Stimulated activated CD4-positive, alpha-beta T cell treated with anti-CD3 and anti-CD28 coated beads, Interleukin-1b, Interleukin-23, amount 100 ng/mL, for 1 hour (primary cell): ENCODE measurements around the gene PLCG1.

Experiments
- DNase-seq, 2 donors: peaks; one replicate each; pipeline ENCODE4 v3.0.0-alpha.2; 2020; ENCODE audit warnings: low read depth in 2 of 2

PLCG1 gene

DNA sequence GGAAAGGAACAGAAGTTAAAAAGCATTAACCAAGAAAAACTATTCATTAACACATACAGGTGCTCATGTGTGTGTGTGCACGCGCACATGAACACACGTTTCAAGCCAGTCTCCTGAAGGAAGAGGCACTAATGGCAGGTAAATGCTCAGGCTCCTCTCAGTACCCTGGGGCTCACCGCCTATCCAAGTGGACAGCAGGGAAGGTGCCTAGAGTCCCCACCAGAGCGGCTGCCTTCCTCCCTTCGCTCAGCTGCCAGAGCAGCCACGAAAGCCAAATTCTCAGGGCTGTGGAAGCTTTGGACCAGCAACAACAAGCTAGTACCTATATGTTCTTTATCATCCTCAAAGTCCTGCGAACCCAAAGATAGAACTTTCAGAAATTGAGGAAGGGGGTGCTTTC is 42.6 kb downstream of the PLCG1 start:
- DNase-seq, result no peak

DNA sequence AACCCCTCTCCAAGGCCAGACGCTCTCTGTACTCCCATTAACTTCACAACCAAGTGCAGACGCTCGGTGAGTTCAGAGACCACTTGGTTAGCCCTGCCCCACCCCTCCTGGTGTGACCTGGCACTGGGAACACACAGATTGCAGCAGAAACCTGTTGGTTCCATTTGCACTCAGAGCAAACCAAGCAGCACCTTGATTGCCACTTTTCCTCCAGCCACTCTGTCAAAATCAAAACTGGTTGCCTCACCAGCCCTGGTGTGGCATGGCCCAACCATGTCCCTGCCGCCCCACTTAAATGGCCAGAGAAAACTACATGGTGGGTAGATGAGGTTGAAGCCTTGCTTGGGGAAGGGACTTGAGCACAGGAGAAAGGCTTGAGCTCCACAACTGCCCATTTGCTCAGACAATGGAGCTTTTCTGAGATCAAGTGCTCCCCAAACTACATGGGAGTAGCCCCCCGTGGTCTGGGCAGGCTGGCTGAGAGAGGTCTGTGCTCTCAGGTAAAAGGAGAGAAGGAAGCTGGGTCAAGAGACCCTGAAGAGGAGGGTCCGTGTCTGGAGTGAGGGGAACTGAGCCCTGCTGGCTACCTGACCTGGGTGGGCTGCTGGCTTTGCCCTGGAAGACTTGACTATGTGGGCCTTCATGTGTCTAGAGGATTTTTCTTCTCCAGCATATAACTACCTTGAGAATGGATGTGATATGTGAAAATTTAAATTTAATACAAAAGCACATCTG is 43.4 kb downstream of the PLCG1 start:
- no peak for DNase-seq

DNA sequence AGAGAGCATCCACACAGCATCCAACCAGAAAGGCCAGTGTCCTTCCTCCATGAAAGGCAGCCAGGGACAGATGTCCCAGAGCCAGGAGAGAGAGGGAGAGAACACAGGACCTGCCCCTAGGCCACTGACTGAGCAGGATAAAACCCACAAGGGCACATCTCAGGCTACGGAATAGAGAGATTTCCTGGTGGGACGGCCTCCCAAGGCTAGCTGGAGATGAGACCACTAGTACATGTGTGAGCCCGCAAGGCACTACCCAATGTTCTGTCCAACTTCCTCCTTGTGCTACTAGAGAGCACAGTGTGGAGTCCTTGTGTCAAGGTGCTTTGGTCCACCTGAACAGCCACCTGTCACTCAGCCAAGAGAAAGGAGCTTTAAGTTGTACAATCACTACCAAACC is 44.2 kb downstream of the PLCG1 start:
- no peak for DNase-seq

DNA sequence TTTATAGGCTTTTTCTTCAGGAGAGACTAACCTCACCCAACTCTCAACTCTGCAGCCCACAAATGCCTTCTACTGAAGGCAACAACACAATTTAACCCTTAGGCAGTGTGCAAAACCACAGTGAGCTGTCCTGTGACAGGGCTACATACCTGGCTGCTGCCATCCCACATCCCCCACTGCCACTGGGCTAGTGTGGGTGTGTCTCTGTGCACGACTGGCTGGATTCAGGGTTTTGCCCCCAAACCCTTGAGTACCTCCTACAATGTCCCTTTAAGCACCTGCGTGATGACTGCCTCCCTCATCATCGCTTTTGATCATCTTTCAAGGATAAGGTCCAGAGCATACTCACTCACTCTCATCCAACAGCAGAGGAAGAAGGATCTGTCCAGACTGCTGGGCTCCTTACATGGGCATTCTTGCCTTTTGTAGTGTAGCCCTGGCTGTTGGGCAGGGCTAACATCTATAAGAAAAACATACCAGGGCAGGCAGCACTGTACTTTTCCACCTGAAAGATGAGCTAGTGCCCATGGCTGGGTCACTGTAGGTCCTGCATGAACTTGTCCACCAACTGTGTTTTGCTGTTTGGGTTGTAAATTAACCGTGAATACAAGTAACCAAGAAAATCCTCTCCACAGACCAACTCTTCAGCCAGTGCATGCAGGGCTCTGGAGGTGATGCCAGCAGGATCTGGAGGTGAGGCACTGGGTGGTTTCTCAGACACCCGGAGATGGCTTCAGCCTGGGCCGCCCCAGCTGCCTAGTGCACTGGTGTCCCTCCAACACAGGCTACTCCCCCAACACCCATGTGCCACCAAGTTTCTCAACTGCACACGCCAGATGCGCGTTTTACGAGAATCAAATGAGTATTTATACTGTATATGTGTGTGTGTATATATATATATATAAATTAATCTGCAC is 45.2 kb downstream of the PLCG1 start:
- no peak for DNase-seq

DNA sequence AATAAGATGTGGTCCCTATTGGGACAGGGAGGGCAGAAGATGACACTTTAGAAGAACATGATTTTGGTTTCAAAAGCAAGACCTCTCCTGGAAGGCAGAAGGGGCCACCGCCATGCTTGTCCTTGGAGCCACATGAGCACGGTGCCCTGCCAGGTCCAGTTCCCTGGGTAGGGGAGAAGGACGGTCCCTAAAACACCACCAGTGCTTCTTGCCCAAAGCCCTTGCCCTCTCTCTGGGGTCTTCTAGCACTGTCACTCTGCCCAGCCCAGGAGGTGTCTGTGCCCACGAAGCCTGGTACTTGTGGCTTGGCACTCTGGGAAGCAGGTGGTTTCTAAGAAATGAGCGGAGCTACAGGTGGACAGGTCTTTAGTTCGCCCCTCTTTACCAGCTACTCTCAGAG is 46.0 kb downstream of the PLCG1 start:
- no peak for DNase-seq

DNA sequence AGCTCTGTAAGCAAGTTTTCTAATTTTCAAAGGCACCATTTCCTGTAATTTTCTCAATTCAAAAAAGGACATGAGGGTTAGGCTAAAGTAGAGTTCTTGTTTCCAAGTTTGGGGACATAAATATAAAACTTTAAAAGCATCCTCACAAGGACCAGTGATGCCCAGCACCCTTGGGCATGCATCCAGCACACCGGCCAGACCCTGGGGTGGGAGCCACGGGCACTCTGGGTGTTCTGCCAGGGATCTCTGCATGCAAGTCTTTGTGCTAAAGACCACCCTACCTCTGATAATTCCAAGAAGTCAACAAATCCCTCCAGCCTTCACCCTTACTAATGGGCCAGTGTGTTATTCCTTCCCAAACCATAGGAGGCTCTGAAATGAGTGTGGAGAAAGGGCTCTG is 46.5 kb downstream of the PLCG1 start:
- no peak for DNase-seq

DNA sequence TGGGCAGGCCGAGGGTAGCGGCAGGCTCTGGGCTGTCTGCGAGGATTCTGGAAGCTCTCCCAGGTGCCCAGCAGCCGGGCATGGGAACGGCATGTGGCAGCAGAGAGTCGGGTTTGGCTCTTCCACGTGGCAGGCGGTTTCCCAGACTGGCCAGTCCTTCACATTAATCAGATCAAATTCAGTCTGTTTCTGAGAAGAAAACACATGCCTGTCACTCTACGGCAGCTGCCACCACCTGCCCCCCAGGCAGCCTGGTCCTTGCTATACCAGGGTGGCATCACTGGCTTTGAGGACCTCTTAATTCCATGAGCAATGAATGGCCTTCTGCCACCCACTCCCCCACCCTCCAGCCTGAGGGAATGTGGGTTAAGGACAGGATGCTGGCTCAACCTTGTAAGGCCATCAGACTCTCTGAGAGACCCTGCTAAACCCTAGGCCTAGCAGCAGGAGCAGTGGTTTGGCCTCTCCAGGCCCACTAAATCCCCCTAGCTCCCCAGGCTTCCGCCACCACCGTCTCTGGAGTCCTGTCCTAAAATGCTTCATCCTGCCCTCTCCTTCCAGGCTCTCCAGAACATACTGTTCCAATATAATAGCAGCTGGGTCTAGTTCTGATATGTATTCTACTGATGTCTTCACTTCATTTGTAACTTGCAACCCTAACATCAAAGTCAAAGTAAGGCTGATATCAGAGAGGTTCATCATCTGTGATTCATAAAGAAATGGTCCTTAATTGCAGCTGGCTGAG is 47.8 kb downstream of the PLCG1 start:
- no peak for DNase-seq

DNA sequence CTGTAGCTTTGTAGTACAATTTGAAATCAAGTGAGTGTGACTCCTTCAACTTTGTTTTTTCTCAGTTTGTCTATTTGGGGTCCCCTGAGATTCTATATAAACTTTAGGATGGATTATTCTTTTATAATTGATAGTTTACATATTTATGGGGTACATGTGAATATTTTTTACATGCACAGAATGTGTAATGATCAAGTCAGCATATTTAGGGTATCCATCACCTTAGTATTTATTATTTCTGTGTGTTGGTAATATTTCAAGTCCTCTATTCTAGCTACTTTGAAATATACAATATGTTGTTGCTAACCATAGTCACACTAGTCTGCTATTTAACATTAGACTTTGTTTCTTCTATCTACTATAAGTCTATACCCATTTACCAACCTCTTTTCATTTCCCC is 50.3 kb downstream of the PLCG1 start:
- DNase-seq, result no peak

DNA sequence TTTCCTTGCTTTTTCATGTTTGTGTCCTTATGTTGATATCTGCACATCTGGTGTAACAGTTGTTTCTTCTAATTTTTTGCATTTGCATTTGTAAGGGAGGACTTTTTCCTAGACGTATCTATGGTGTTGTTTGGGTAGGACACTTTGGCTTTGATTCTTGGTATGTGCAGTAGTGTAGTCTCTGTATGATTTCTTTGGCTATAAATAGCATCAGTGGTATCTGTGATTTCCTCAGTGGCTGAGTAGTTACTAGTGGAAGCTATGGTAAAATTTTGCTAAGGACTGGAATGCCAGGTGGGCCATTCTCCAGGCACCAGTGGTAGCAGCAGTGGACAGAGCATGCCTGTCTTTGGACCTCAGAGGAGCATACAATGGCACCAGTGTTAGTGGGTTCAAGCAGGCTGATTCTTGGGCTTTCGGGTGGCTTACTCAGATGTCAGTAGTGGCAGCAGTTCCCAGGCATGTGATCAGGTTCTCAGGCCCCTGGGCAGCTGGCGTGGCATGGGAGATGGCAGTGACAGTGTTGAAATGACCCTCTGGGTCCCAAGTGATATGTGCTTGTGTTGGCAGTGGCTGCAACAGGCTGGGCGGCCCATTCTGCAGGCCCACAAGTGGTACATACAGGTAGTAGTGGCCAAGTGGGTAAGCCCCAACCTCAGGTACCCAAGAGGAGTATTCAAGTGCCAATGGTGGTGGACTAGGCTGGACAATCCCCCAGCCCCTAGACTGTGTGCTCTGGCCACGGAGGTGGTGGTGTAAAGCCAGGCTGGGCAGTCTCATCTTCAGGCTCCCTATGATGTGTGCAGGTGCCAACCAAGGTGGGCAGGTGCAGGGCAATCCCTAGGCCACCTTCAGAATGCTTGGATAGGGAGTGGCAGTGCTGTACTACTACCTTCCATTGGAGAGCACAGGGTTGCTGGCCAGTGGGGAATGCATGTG is 54.5 kb downstream of the PLCG1 start:
- no peak for DNase-seq

DNA sequence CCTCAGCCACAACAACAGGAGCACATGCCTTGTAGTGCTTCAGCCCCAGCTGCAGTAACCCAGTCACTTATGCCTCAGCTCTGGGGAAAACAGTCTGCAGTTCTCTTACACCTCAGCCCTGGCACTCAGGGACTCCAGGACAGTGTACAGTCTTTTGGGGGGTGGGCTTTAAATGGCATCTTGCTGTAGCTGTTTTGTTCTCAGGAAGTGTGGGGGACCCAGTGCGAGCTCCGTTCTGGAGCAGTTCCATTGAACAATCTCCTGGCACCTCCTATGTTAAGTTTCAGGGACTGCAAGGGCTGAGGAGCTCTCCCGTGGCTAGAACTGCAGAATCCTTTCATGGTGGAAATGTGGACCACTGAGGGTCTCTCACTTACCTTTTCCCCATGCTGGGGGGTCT is 55.2 kb downstream of the PLCG1 start:
- no peak for DNase-seq

DNA sequence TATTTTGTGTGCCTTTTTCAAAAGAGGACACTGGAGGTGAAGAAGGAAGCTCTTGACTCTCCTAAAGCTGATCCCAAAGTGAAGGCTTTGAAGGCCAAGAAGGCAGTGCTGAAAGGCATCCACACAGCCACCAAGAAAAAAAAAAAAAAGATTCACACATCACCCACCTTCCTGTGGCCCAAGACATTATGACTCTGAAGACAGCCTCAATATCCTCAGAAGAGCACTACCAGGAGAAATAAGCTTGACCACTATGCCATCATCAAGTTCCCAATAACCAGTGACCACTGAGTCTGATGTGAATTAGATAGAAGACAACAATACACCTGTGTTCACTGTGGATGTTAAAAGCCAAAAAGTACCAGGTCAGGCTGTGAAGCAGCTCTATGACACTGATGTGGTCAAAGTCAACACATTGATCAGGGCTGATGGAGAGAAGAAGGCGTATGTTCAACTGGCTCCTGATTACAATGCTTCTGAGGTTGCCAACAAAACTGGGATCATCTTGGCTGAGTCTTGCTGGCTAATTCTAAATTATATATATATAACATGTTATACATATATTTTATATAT is 59.4 kb downstream of the PLCG1 start:
- DNase-seq, result no peak

DNA sequence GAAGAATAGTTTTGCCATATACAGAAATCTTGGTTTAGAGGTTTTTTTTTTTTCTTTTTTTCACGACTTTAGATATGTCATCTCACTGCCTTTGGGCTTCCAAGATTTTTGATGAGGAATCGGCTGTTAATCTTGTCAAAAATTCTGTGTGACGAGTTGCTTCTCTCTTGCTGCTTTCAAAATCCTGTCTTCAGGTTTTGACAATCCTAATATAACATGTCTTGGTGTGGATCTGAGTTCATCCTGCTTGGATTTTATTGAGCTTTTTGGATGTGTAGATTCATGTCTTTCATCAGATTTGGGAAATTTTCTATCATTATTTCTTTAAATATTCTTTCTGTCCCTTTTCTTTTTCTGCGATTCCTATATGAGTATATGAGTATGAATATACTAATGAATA is 61.1 kb downstream of the PLCG1 start:
- DNase-seq, result no peak

DNA sequence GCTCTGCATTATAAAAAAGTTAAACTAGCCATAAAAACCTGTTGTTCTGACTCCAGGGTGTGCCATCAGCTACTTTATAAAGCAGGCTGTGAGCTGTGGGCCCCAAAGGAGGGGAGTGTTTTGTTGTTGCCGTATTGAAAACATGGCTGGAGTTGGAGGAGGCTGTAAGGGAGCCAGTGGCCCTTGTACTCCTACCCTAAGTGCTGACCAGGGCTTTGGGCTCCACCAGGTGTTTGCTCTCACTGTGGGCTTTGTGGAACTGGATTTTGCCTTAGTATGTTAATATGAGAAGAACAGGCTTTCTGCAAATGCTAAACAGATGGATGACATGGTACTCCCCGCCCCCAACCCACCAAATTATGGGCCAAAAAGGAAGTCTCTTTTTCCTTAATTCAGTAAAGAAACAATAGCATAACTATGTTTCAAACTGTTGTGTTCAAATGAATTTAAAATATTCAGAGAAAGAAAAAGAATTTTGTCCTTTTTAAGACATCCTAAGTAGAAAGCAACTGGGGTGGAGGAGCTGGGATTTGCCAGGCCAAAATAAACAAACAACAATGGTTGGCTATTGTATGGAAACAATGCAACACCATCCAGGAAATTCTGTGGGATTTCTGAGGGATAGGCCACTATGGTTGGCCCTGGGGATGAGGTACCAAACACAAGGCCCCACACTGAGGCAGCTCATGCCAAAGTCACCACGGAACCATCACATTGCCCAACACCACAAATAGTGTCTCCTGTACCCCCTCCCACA is 63.3 kb downstream of the PLCG1 start:
- no peak for DNase-seq

DNA sequence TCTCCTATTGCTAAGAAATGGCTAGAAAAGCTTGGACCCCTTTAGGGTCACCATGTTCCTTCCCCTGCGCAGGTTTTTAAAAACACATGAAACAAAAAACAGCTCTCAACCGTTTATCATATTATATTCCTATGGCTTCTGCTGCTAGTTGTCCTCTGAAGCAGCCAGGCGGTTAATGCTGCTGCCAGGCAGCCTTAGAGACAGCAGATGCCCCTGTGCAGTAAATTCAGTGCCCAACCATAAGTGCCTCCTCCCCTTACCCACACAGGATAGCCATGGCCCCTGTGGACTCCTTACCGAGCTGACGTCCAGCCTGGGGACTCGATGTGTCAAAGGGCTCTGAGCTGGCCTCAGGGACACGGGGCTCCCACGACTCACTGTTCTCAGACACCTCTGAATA is 64.4 kb downstream of the PLCG1 start:
- DNase-seq, result no peak

DNA sequence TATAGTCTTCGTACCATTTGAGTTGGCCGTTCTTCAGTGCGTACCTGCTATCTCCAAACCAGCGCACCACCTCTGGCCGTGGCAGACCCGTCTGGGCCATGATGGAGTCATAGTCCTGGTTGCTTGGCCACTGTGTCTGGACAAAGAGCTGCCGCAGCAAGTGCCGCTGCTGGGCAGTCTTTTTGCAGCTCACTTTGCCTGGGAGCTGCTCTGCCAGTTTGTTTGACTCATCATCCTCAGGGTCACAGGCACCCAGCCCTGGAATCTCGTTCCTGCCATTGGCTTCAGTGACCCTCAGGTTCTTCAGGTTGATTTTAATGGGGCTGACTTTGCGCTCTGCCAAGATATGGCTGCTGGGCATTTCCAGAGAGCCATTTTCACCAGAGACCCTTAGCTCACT is 65.1 kb downstream of the PLCG1 start:
- DNase-seq, result no peak

DNA sequence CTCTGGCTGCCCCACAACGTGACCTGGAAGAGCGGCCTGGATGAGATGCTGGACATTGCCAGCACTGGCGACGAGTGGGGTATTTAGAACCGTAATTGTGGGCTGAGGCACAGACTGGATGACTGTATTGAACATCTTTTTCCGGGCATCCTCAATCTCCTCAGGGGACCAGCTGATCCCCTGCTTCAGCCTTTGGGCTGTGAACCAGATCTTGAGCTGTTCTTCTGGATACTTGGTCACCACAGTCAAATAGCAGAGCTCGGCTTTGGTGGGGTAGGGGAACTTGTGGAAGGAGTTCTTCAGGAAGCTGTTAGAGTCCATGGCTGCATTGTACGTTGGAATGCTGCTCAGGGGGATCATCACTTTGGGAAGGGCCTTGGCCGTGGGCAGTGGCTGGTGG is 66.3 kb downstream of the PLCG1 start:
- DNase-seq, result no peak

DNA sequence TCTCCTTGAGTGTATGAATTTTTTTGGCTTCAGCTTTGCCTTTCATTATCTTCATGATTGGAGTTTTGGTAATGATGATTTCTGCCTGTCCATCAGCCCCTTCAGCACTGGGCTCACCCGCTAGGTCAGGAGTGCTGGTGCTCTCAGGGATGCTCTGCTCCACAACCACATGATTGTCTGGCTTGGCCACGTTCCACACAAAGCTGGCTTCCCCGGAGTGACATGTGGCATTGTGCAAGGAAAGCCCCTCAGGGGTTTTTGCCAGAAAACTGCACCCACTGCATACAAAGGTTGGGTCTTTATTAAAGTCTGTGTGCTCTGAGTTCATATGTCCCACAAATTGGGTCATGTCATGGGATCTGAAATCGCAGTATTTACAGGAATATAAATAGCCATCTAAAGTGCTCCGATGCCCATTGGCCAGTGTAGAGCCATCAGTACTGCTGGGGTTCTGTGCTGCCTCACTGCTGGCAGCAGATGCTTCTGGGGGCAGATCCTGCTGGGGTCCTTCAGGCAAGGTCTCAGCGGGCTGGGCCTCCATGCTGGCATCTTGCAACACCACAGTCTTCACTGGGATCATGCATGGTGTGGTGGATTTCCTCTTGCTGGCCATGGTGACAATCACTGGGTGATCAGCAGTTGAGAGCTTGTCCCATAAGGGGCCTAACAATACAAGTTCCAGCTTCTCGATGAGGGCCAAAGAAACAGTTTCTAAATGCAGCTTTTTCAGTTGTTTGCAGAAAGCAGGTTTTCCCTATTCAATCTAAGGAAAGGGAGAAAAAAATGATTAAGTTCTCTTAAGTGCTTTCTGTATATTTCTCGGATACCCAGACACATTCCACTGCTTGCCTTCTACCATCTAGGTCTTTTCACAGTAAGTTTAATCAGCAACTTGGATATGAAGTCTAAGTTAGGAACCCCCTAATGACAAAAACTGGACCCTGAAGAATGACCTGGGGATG is 67.2 kb downstream of the PLCG1 start:
- no peak for DNase-seq

DNA sequence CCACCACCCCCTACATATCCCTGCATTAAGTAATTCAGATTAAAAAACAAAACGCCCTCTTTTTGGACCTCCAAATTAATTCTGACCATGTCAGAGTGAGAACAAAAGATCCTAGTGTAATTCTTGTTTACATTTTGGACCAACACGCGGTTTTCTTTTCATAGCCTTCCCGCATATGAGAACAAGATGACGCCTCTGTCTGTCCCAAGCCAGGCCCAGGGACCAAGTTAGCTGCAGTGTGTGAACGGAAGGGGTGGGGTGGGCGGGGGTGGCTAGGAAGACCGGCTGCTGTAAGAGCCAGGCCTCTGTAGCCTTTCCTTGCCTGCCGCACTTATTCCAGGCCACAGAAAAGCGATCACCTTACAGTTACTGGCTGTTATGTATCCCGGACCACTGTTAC is 68.0 kb downstream of the PLCG1 start:
- no peak for DNase-seq

DNA sequence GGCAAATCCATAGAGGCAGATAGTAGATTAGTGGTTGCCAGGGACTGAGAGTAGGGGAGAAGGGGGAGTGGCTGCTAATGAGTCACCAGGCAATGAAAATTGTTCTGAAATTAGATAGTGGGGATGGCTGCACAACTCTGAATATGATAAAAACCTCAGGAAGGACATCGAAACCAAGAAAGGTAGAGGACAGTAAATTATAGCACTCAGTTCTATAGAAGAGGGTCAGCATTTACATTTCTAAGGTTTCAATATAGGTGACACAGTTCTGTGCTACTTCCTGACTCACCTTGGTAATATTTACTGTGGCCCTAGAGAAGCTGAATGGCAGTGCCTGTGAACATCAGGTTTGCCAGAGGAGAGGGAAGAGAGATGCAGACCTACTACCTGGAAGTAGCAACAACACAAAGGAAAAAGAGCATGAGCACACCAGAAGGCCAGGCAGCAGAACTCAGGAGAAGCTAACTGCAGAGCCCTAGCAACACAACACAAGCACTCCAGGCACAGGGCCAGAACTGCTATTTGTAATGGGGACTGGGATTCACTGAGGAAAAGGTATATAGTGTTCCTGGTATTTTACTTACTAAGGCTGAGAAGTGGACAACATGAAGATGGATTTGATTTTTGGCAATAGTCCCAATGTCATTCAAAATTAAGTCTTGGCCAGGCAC is 75.9 kb downstream of the PLCG1 start:
- DNase-seq, result no peak
